IMR-90 (cell line): ENCODE results near the gene OPRM1.

Experiments used
- CEBPB ChIP-seq: IDR thresholded peaks from 2 replicates; pipeline ENCODE4 v1.6.1; 2012; ENCODE audit warnings: low read depth, low read length, improper control_type of control experiment
- CTCF ChIP-seq: conservative IDR thresholded peaks from 2 replicates; pipeline ENCODE4 v1.5.1; 2012; ENCODE audit warnings: mild to moderate bottlenecking, low read depth, low read length, improper control_type of control experiment
- POLR2A ChIP-seq: IDR thresholded peaks from 2 replicates; pipeline ENCODE4 v1.6.1; 2012; ENCODE audit warnings: mild to moderate bottlenecking, low read depth, low read length
- RAD21 ChIP-seq: IDR thresholded peaks from 2 replicates; pipeline ENCODE4 v1.6.1; 2012; ENCODE audit warnings: low read length, improper control_type of control experiment
- RCOR1 ChIP-seq: IDR thresholded peaks from 2 replicates; pipeline ENCODE4 v1.6.1; 2012; ENCODE audit warnings: mild to moderate bottlenecking, low read length, improper control_type of control experiment; ENCODE audit not compliant: insufficient replicate concordance
- RFX5 ChIP-seq: IDR thresholded peaks from 2 replicates; pipeline ENCODE4 v1.8.0; 2012; ENCODE audit warnings: low read depth, mild to moderate bottlenecking, low read length, moderate library complexity
- USF2 ChIP-seq: fragments of 150-350 bp; IDR thresholded peaks from 2 replicates; pipeline ENCODE4 v1.6.1; 2017; ENCODE audit warnings: mild to moderate bottlenecking, antibody characterized with exemption, low read length, low read depth

GRCh38 chr6:154238831-154239230 is 199.8 kb downstream of the OPRM1 start:
- no peak for TF ChIP-seq POLR2A
- TF ChIP-seq CTCF, result no peak
- no peak for TF ChIP-seq RCOR1
- TF ChIP-seq USF2, result no peak
- TF ChIP-seq CEBPB, result no peak
- TF ChIP-seq RFX5, result no peak
- TF ChIP-seq RAD21, result no peak
